Stimulated activated CD4-positive, alpha-beta T cell treated with anti-CD3 and anti-CD28 coated beads, Interleukin-4, amount 100 ng/mL, for 24 hours (primary cell): ENCODE data around the gene FBL.

Experiments used
- DNase-seq: peaks from one replicate; pipeline ENCODE4 v3.0.0-alpha.2; 2020

Gene FBL

GRCh38 chr19:39840492-39840891 lies 5.7 kb downstream of the FBL start:
- no peak for DNase-seq

GRCh38 chr19:39839678-39840327 lies 6.4 kb downstream of the FBL start:
- DNase-seq = no peak

- no peak for DNase-seq
Measured at GRCh38 chr19:39838569-39838968, 7.6 kb downstream of the FBL start.

GRCh38 chr19:39837978-39838377 lies 8.2 kb downstream of the FBL start:
- DNase-seq = no peak

- no peak for DNase-seq
Measured at GRCh38 chr19:39834287-39834841, 11.8 kb downstream of the FBL start.

GRCh38 chr19:39833464-39834286 lies 12.5 kb downstream of the FBL start, which contains the start of gene DYRK1B:
Gene DYRK1B, minus strand, starts transcription at chr19:39834162. Its CDS starts 2,295 bp downstream, at chr19:39831867.
- DNase-seq = peak; percentile 96

- no peak for DNase-seq
Measured at GRCh38 chr19:39833160-39833463, 13.1 kb downstream of the FBL start.

- DNase-seq = no peak
Measured at GRCh38 chr19:39832341-39833083, 13.7 kb downstream of the FBL start.

- no peak for DNase-seq
Measured at GRCh38 chr19:39831679-39832078, 14.5 kb downstream of the FBL start.

- no peak for DNase-seq
Measured at GRCh38 chr19:39830847-39831246, 15.3 kb downstream of the FBL start.

- no peak for DNase-seq
Measured at GRCh38 chr19:39830406-39830805, 15.8 kb downstream of the FBL start.

GRCh38 chr19:39829702-39830275 lies 16.4 kb downstream of the FBL start:
- DNase-seq = no peak

- DNase-seq = no peak
Measured at GRCh38 chr19:39828654-39829032, 17.5 kb downstream of the FBL start.

GRCh38 chr19:39828015-39828653 lies 18.0 kb downstream of the FBL start:
- DNase-seq = no peak

GRCh38 chr19:39827216-39827615 lies 19.0 kb downstream of the FBL start:
- no peak for DNase-seq

GRCh38 chr19:39826311-39826945 lies 19.8 kb downstream of the FBL start:
- DNase-seq = no peak

GRCh38 chr19:39825531-39826076 lies 20.6 kb downstream of the FBL start:
- DNase-seq = no peak

- no peak for DNase-seq
Measured at GRCh38 chr19:39825093-39825463, 21.1 kb downstream of the FBL start.

- peak; percentile 92 for DNase-seq
Measured at GRCh38 chr19:39824143-39825092, 21.8 kb downstream of the FBL start.

- no peak for DNase-seq
Measured at GRCh38 chr19:39823686-39824085, 22.5 kb downstream of the FBL start.

GRCh38 chr19:39820696-39821095 lies 25.5 kb downstream of the FBL start:
- DNase-seq = no peak
